Neutrophil (primary cell): ENCODE measurements around the gene KIAA1549.

ENCODE experiments used
- H3K27ac ChIP-seq: fragments of 200-600 bp; sonication (generic); 2 replicates; pipeline ENCODE4 v1.5.1; 2016; ENCODE audit warnings: mild to moderate bottlenecking, moderate library complexity
- H3K27me3 ChIP-seq: fragments of 200-600 bp; sonication (generic); 2 replicates; pipeline ENCODE4 v1.6.0; 2016; ENCODE audit warnings: mild to moderate bottlenecking
- H3K36me3 ChIP-seq: fragments of 200-600 bp; sonication (generic); 2 replicates; pipeline ENCODE4 v1.5.1; 2017
- H3K4me1 ChIP-seq, 2 experiments: fragments of 200-600 bp in 1 of 2; sonication (generic) in 1 of 2; 1 replicate in 1 of 2; 2 replicates in 1 of 2; pipeline versions ENCODE4 v1.5.1 to v1.6.1; 2013 to 2016; ENCODE audit warnings: low read depth in 1 of 2, low read length in 1 of 2, mild to moderate bottlenecking in 1 of 2, moderate library complexity in 1 of 2; ENCODE audit not compliant: control insufficient read depth in 1 of 2, insufficient read depth in 1 of 2
- H3K4me3 ChIP-seq, 2 experiments: fragments of 200-600 bp in 1 of 2; sonication (generic) in 1 of 2; 1 replicate in 1 of 2; 2 replicates in 1 of 2; pipeline ENCODE4 v1.5.1; 2013 to 2016; ENCODE audit warnings: low read depth in 1 of 2, low read length in 1 of 2, mild to moderate bottlenecking in 1 of 2, moderate library complexity in 1 of 2
- H3K9me3 ChIP-seq: fragments of 200-600 bp; sonication (generic); 2 replicates; pipeline ENCODE4 v1.5.1; 2016
- TF ChIP-seq, protein P1 (sequence below): fragments of 200-600 bp; sonication (generic); IDR thresholded peaks from 2 replicates; pipeline ENCODE4 v1.5.1; 2016; ENCODE audit warnings: antibody characterized with exemption

The KIAA1549 gene

DNA sequence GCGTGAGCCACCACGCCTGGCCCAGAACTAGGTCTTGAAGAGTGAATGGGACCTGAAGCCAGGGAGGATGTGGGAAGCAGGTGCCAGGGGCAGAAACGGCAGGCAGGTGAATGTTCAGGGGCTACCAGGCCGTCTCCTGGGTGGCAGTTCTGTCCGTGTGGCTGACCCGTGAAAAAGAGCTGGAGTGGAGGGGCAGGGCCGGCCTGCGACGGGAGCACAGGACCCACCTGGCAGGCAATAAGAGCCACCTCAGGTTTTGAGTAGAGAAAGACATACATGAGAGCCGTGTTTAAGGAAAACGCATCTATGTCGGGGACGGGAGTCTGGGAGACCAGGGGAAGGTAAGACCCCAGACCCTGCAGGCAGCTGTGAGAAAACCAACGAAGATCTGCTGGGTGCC lies 112.5 kb downstream of the KIAA1549 start:
- no peaks in the 10 kb centered on the region for H3K36me3 ChIP-seq
- no peaks in the 10 kb centered on the region for H3K27me3 ChIP-seq
- H3K4me3 ChIP-seq, result no peak overlapping the region
- TF ChIP-seq, protein P1, sequence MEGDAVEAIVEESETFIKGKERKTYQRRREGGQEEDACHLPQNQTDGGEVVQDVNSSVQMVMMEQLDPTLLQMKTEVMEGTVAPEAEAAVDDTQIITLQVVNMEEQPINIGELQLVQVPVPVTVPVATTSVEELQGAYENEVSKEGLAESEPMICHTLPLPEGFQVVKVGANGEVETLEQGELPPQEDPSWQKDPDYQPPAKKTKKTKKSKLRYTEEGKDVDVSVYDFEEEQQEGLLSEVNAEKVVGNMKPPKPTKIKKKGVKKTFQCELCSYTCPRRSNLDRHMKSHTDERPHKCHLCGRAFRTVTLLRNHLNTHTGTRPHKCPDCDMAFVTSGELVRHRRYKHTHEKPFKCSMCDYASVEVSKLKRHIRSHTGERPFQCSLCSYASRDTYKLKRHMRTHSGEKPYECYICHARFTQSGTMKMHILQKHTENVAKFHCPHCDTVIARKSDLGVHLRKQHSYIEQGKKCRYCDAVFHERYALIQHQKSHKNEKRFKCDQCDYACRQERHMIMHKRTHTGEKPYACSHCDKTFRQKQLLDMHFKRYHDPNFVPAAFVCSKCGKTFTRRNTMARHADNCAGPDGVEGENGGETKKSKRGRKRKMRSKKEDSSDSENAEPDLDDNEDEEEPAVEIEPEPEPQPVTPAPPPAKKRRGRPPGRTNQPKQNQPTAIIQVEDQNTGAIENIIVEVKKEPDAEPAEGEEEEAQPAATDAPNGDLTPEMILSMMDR, result no peak
- H3K4me1 ChIP-seq, result no peaks in the 10 kb centered on the region
- H3K9me3 ChIP-seq, result no peaks in the 10 kb centered on the region
- H3K27ac ChIP-seq, result no peak overlapping the region

DNA sequence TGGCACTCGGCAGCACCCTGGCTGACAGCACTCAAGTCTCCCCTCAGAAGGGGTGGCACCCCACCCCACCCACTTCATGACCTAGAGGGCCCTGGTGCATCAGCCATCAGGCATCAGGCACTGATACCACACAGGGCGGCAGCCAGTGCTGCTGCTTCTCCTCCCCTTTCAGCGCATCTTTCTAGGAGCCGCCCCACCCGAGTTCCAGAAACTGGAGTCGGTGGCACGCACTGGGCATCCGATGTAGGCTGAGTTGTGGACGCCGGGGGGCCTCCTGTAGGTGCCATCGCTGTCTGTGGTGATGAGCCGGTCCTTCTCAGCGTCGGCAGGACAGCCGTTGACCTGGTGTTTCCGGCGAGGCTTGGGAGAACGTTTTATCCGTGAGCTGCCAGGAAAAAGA lies 113.4 kb downstream of the KIAA1549 start:
- TF ChIP-seq, protein P1, result no peak
- Histone ChIP-seq H3K36me3 (no peaks in the 10 kb centered on the region), H3K4me1 (no peaks in the 10 kb centered on the region), H3K27ac (no peak overlapping the region), H3K27me3 (no peaks in the 10 kb centered on the region), H3K4me3 (no peak overlapping the region), H3K9me3 (no peaks in the 10 kb centered on the region)

DNA sequence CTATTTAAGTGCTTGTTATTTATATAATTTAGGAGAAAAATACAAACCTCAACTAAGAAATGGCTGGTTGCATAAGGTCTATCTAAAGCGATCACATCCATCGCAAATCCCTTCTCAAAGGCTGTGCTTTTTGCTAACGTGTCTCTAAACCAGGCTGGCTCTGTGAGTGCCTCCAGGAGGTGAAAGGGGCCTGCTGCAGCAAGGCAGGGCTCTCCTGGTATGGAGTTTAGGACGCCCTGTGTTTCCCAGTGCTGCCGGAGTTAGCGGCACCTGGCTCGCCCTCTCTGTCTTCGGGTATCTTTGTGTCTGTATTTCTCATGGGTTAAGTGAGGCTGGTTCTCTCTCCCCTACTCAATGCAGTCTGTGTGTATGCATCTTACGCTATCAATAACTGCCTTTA lies 114.8 kb downstream of the KIAA1549 start:
- H3K27ac ChIP-seq, result no peak overlapping the region
- no peaks in the 10 kb centered on the region for H3K9me3 ChIP-seq
- H3K36me3 ChIP-seq, result no peaks in the 10 kb centered on the region
- no peak overlapping the region for H3K4me3 ChIP-seq
- H3K4me1 ChIP-seq, result no peaks in the 10 kb centered on the region
- TF ChIP-seq, protein P1, result no peak
- H3K27me3 ChIP-seq, result no peaks in the 10 kb centered on the region

DNA sequence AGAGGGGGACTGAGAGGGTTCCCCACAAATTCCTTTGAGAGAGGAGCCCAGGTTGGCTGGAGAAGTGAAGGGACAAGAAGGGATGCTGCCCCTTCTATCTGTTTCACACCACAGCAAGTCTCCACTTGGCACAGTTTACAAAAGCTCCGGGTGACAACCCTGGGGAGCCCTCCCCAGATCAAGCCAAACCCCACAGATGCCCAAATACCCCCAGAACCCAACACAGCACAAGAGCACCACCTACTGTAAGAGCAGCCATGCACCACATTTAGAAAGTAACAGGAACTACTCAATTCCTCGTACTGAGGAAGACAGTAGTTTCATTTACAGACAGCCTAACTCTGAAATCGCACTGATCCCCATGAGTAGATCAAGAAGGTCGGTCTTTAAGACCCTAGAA lies 115.3 kb downstream of the KIAA1549 start:
- no peak overlapping the region for H3K27ac ChIP-seq
- H3K9me3 ChIP-seq, result no peaks in the 10 kb centered on the region
- H3K36me3 ChIP-seq, result no peaks in the 10 kb centered on the region
- H3K27me3 ChIP-seq, result no peaks in the 10 kb centered on the region
- H3K4me3 ChIP-seq, result no peak overlapping the region
- no peaks in the 10 kb centered on the region for H3K4me1 ChIP-seq
- TF ChIP-seq, protein P1, result no peak

DNA sequence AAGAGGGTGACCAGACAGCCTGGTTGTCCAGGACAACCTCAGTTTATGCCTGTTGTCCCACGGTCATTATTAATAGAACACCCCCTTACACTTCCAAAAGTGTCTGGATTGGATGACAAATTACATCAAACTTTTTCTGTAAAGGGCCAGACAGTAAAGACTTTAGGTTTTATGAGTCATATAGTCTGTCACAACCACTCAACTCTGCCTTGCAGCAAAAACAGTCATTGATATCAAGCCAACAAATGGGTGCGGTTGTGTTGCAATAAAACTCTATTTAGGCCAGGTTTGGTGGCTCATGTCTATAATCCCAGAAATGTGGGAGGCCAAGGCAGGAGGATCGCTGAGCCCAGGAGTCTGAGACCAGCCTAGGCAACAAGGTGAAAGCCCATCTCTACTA lies 116.5 kb downstream of the KIAA1549 start:
- TF ChIP-seq, protein P1, result no peak
- Histone ChIP-seq H3K4me1 (no peaks in the 10 kb centered on the region), H3K9me3 (no peaks in the 10 kb centered on the region), H3K36me3 (no peaks in the 10 kb centered on the region), H3K4me3 (no peak overlapping the region), H3K27me3 (no peaks in the 10 kb centered on the region), H3K27ac (no peak overlapping the region)

DNA sequence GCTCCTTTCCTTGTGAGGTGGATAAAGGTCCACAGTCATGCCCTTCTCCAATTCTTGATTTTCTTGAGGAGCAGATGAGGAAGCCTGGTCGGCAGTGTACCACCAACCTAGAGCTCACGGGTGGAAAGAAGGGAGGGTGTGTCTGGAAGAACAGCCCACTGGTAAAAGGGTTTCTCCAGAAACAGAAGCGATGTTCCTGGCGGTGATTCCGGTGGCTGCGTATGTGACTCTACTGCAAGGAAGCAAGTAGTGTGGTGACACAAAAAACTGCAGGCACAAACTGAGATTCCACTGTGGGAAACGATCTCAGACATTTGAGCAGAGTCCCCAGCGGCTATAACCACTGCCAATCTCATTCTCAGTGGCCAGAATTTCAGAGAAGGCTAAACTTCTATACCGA lies 117.3 kb downstream of the KIAA1549 start:
- no peaks in the 10 kb centered on the region for H3K27me3 ChIP-seq
- H3K4me1 ChIP-seq, result no peaks in the 10 kb centered on the region
- H3K36me3 ChIP-seq, result no peaks in the 10 kb centered on the region
- H3K27ac ChIP-seq, result no peak overlapping the region
- H3K4me3 ChIP-seq, result no peak overlapping the region
- TF ChIP-seq, protein P1, result no peak
- H3K9me3 ChIP-seq, result no peaks in the 10 kb centered on the region
